Endodermal cell (in vitro differentiated cells): ENCODE data around the gene FLG. TPM values are rescaled to one million over a fixed set of nuclear protein-coding genes. Genes with fewer than 3 reads are reported as not detected.
A peak's percentile ranks its signal among the peaks of the same experiment; 100 is the strongest.

Source experiments
- DNase-seq: peaks from one replicate; pipeline ENCODE4 v3.0.0-alpha.2; 2017
- H3K27ac ChIP-seq: 2 replicates; pipeline ENCODE4 v1.5.1; 2013; ENCODE audit warnings: mild to moderate bottlenecking, low read depth, low read length, moderate library complexity
- H3K27me3 ChIP-seq: 2 replicates; pipeline ENCODE4 v1.6.1; 2013; ENCODE audit warnings: mild to moderate bottlenecking, low read length, moderate library complexity; ENCODE audit not compliant: insufficient read depth, control insufficient read depth, poor library complexity, severe bottlenecking
- H3K36me3 ChIP-seq: 2 replicates; pipeline ENCODE4 v1.7.0; 2013; ENCODE audit warnings: mild to moderate bottlenecking, low read length, moderate library complexity; ENCODE audit not compliant: control insufficient read depth, insufficient read depth
- H3K4me1 ChIP-seq: one replicate; pipeline ENCODE4 v1.7.0; 2013; ENCODE audit warnings: low read length; ENCODE audit not compliant: control insufficient read depth, insufficient read depth
- H3K4me3 ChIP-seq: 2 replicates; pipeline ENCODE4 v1.5.1; 2013; ENCODE audit warnings: mild to moderate bottlenecking, low read length, moderate library complexity
- H3K9ac ChIP-seq: 2 replicates; pipeline ENCODE4 v1.6.1; 2013; ENCODE audit warnings: mild to moderate bottlenecking, low read length, moderate library complexity; ENCODE audit not compliant: poor library complexity, severe bottlenecking; ENCODE audit errors: extremely low read depth
- H3K9me3 ChIP-seq: 2 replicates; pipeline ENCODE4 v1.6.1; 2013; ENCODE audit warnings: mild to moderate bottlenecking, low read length, moderate library complexity; ENCODE audit not compliant: control insufficient read depth
- H3K27ac Mint-ChIP-seq: 2 replicates; pipeline ENCODE4 v1.8.0; 2020; ENCODE audit warnings: mixed read lengths
- H3K27me3 Mint-ChIP-seq: 2 replicates; pipeline ENCODE4 v1.8.0; 2021; ENCODE audit warnings: mild to moderate bottlenecking, mixed read lengths; ENCODE audit not compliant: insufficient read depth
- H3K36me3 Mint-ChIP-seq: 2 replicates; pipeline ENCODE4 v1.8.0; 2020; ENCODE audit warnings: low read depth, mixed read lengths
- H3K4me1 Mint-ChIP-seq: 2 replicates; pipeline ENCODE4 v1.8.0; 2020; ENCODE audit warnings: mixed read lengths
- H3K4me3 Mint-ChIP-seq: 2 replicates; pipeline ENCODE4 v1.8.0; 2020; ENCODE audit warnings: mild to moderate bottlenecking, moderate library complexity, mixed read lengths
- H3K9me3 Mint-ChIP-seq: 2 replicates; pipeline ENCODE4 v1.8.0; 2020; ENCODE audit warnings: mild to moderate bottlenecking, mixed read lengths
- WGBS, 2 experiments: methylation state at CpG; one replicate each; pipeline versions ENCODE4 v1.1.5 to v1.1.7; 2013; ENCODE audit warnings: missing lambda C conversion rate in 2 of 2, mixed read lengths in 1 of 2; ENCODE audit not compliant: insufficient coverage in 1 of 2, insufficient read length in 1 of 2; 5-methylcytosine and 5-hydroxymethylcytosine counted together
- total RNA-seq, 2 donors: library from RNA; stranded (reverse); fragmentation: NEBNext Ultra II Directional in 1 of 2; extraction: Animal tissue kit (Norgen Biotek cat#: 25700) in 1 of 2; gene quantifications; 2 replicates in 1 of 2; 3 replicates in 1 of 2; pipeline ENCODE4 v1.2.1, GENCODE V29; 2021
- TF ChIP-seq, protein P1 (sequence below): fragments of 200-600 bp; sonication (generic); conservative IDR thresholded peaks from 2 replicates; pipeline ENCODE4 v1.5.0; 2021; ENCODE audit warnings: antibody characterized with exemption, mild to moderate bottlenecking

Gene FLG
- total RNA-seq, 2 donors from 2014 or later, result not detected

- no peak overlapping the region for H3K4me3 ChIP-seq
- Mint-ChIP-seq H3K4me3 (no peak overlapping the region), H3K27ac (no peak overlapping the region), H3K27me3 (no peaks in the 10 kb centered on the region), H3K9me3 (peaks cover 28% of the 10 kb centered on the region), H3K4me1 (no peaks in the 10 kb centered on the region), H3K36me3 (no peaks in the 10 kb centered on the region)
- H3K9me3 ChIP-seq, result peaks cover 69% of the 10 kb centered on the region
- H3K36me3 ChIP-seq, result no peaks in the 10 kb centered on the region
- TF ChIP-seq, protein P1, sequence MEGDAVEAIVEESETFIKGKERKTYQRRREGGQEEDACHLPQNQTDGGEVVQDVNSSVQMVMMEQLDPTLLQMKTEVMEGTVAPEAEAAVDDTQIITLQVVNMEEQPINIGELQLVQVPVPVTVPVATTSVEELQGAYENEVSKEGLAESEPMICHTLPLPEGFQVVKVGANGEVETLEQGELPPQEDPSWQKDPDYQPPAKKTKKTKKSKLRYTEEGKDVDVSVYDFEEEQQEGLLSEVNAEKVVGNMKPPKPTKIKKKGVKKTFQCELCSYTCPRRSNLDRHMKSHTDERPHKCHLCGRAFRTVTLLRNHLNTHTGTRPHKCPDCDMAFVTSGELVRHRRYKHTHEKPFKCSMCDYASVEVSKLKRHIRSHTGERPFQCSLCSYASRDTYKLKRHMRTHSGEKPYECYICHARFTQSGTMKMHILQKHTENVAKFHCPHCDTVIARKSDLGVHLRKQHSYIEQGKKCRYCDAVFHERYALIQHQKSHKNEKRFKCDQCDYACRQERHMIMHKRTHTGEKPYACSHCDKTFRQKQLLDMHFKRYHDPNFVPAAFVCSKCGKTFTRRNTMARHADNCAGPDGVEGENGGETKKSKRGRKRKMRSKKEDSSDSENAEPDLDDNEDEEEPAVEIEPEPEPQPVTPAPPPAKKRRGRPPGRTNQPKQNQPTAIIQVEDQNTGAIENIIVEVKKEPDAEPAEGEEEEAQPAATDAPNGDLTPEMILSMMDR, result no peak
- H3K27ac ChIP-seq, result no peak overlapping the region
- no peak for DNase-seq
- no peak overlapping the region for H3K9ac ChIP-seq
- H3K4me1 ChIP-seq, result no peaks in the 10 kb centered on the region
- no peaks in the 10 kb centered on the region for H3K27me3 ChIP-seq
- WGBS, 2 experiments, result 50 to 84% methylated on average over 1 to 2 of the region's 2 CpGs
Observed at GRCh38 chr1:152349611-152350010, 24.6 kb upstream of the FLG start.

- TF ChIP-seq, protein P1, result no peak
- no peak overlapping the region for H3K27ac Mint-ChIP-seq
Observed at GRCh38 chr1:152348447-152348846, 23.4 kb upstream of the FLG start.

DNA sequence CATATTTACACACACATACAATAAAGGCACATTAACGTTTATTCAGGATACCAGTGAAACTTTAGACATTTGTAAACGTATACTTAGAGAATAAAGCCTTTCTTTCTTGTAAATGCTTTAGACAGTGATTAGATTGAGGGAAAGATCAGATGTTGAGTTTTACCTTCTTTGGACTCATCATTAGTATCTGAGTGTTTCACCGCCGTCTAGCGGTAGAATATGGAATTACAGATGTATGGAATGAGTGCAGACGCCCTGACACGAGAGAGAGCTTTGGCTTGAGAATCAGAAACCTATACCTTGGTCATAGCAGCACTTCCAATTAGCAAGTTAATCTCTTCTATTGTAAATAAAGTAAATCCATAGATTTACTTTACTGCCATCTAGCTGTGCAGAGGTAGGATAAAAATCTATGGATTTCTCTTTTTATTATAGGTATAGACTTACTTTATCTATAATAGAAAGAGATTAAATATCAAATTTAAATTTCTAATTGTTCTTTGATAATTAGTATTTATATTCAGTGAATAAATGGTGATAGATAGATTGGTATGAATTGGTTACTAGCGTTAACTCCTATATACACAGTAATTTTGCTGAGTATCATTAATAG lies 22.2 kb upstream of the FLG start:
- DNase-seq, result peak; percentile 65
- Histone ChIP-seq H3K36me3 (no peaks in the 10 kb centered on the region), H3K9ac (no peak overlapping the region), H3K9me3 (peaks cover 57% of the 10 kb centered on the region), H3K27me3 (no peaks in the 10 kb centered on the region), H3K27ac (no peak overlapping the region), H3K4me3 (no peak overlapping the region), H3K4me1 (no peaks in the 10 kb centered on the region)
- Mint-ChIP-seq H3K36me3 (no peaks in the 10 kb centered on the region), H3K4me1 (no peaks in the 10 kb centered on the region), H3K27ac (no peak overlapping the region), H3K27me3 (no peaks in the 10 kb centered on the region), H3K9me3 (peaks cover 46% of the 10 kb centered on the region), H3K4me3 (no peak overlapping the region)
- WGBS, 2 experiments, result 0 to 32% methylated on average over 3 to 7 of the region's 8 CpGs
- TF ChIP-seq, protein P1, result peak; percentile 74

More at GRCh38 chr1:152348447-152348846, 23.4 kb upstream of the FLG start:
- no peaks in the 10 kb centered on the region for H3K4me1 Mint-ChIP-seq
- Histone ChIP-seq H3K36me3 (no peaks in the 10 kb centered on the region), H3K4me3 (no peak overlapping the region), H3K27ac (no peak overlapping the region), H3K9me3 (peaks cover 58% of the 10 kb centered on the region), H3K27me3 (no peaks in the 10 kb centered on the region), H3K4me1 (no peaks in the 10 kb centered on the region), H3K9ac (no peak overlapping the region)
- H3K36me3 Mint-ChIP-seq, result no peaks in the 10 kb centered on the region
- WGBS, 2 experiments, result 0 to 35% methylated on average over 1 of the region's 1 CpG
- DNase-seq, result no peak
- H3K27me3 Mint-ChIP-seq, result no peaks in the 10 kb centered on the region
- no peak overlapping the region for H3K4me3 Mint-ChIP-seq
- peaks cover 38% of the 10 kb centered on the region for H3K9me3 Mint-ChIP-seq
